HG02798 (cell line): ENCODE measurements around the gene NMNAT3.
"Not testable (repeated sequence)": the region's sequence is repeated elsewhere in the genome, so short reads cannot be mapped to it uniquely, and the experiment has no call there.

Source experiments
- ATAC-seq: cut with Tn5 transposase; IDR thresholded peaks from one replicate; pipeline ENCODE4 v1.9.1; 2021; ENCODE audit warnings: mild to moderate bottlenecking; ENCODE audit not compliant: unreplicated experiment, poor library complexity

NMNAT3 gene

DNA sequence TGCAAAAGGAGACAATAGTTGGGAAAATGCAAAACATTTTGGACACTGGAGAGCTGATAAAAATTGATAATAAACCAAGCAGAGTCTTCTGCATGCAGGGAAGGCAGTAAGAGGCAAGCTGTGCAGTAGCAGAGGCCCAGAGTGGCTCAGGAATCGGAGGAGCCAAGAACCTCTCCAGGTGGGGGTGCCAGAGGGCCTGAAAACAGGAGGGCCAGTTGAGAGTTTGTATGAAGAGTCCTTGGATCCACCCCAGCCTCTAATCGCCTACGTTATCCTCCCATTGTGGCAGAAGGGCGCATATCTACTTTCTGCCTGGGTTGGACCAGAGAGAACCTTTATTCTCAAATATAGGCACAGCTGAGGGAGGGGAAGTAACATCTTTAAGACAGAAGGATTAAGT, 89.3 kb downstream of the NMNAT3 start:
- no peak for ATAC-seq

DNA sequence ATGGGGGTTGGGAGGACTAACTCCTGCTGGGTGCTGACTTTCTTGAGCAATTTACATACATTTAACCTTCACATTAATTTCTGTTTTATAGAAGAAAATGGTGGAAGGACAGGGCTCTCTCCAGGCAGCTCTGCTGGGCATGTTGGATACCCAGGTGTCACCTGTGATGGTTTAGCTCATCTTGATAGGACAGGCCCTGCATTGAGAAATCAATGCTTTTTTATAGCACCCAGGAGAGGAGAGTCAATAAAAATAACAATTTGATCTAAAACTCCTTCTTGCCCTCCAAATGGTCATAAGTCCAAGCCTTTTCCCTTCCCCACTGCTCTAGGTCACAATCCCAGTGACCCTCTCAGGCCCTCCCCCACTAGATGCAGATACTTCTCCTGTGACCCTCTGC, 90.0 kb downstream of the NMNAT3 start:
- no peak for ATAC-seq

DNA sequence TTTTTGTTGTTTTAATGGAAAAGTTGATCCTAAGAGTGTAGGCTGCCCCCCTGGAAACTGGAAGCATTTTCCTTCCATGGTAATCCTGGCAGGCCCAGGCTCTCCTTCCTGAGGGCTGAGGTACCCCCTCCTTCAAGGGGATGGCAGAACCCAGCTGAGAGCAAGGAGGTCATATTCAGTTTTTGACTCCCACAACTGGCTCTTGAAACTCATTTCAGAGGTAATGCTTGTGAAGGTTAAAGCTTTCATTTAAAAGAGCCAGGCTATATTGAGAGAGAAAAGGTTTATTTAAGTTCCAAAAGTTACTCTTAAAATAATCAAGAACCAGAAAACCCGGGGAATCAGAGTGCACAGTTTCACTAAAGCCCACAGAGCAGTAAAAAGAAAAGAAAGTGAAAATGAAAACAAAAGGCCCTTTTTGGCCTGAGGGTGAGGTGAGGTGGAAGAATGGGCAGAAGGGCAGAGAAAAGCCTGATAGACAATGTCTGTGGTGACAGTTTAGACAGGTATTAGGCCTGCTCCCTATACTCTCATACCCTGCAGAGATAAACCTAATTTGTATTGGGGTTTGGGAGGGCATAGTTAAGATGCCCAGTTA, 91.3 kb downstream of the NMNAT3 start:
- peak; percentile 87 for ATAC-seq

DNA sequence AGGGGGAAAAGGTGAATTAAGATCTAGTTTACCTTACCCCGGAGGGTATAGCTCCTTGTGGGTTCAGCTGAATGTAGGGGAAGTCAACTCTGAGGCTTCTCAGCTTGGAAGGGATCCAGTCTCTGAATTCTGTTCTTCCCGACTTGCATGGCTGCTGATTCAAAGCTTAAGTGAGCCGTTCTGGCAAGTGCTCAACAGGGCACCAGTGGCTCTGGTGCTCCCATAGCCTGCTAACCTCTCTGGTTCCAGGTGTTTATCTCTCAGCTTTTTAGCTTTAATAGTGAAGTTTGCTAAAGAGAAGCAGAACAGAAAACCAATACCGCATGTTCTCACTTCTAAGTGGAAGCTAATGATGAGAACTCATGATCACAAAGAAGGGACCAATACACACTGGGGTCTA, 92.0 kb downstream of the NMNAT3 start:
- ATAC-seq = no peak

DNA sequence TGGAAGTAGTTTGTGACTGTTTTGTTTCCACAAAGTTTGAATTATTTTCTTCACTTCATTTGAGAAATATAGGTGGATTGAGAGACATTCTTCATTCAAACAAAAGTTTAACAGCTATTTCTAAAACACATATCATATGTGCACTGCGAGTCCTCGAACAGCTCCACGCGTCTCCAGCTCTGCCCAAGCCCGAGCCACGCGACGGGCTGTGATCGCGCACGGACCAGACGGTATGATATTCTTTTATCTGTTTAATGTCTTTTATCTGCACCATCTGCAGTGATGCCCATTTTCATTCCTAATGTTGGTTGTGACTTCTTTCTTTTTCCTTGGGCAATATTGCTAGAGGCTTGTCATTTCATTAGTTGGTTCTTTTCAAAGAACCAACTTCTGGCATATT, 94.1 kb downstream of the NMNAT3 start:
- not testable (repeated sequence) for ATAC-seq

DNA sequence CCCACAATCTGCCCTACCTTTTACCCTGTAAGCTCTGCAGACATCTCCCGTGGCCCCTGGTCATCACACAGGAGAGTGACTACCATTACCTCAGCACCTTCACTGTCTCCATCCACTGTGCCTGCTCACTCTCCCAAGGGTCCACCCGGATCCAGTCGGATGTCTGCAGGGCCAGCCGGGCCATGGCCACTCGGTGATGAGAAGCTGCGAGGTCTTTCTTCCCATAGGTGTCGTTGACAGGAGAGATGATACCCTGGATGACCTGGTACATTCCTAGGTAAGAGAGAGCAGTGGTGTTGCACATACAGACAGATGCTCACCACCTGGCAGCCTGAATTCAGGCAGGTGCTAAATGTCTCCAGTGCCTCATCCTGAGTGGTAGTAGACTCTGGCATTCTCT, 99.0 kb downstream of the NMNAT3 start:
- no peak for ATAC-seq

DNA sequence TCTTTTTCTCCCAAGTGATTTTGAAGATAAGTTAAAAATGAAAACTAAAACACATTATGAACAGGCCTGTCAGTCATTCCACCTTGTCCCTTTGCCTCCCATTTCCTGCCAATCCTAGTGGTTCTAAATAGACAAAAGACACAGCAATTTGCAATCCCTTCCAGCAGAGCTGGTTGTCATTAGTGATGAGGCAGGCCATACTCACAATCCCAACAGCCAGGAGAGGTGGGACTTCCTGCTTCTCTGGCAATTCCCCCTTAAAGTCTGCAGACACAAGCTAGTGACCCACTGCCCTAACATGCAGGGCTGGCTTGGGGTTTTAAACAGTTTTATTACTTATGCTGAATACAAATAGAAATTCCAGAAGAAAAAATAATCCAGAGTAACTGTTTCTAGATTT, 99.9 kb downstream of the NMNAT3 start:
- no peak for ATAC-seq

DNA sequence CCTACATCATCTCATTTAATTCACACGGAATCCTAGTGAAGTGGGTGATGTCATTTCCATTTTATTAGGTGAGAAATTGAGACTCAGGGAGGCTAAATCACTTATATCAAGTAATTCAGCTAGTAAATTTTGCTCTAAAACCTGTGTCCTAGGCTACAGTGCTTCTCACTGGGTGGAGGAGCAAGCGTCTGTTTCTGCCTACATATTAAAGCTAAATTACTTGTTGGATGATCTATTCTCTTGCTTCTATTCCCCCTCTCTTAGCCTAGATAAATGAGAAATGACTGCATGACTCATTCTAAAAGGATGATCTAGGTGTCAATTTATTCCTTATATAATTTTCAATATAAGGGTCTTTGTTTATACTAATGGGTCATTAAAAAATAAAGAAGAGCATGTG, 100.4 kb downstream of the NMNAT3 start:
- ATAC-seq = no peak

DNA sequence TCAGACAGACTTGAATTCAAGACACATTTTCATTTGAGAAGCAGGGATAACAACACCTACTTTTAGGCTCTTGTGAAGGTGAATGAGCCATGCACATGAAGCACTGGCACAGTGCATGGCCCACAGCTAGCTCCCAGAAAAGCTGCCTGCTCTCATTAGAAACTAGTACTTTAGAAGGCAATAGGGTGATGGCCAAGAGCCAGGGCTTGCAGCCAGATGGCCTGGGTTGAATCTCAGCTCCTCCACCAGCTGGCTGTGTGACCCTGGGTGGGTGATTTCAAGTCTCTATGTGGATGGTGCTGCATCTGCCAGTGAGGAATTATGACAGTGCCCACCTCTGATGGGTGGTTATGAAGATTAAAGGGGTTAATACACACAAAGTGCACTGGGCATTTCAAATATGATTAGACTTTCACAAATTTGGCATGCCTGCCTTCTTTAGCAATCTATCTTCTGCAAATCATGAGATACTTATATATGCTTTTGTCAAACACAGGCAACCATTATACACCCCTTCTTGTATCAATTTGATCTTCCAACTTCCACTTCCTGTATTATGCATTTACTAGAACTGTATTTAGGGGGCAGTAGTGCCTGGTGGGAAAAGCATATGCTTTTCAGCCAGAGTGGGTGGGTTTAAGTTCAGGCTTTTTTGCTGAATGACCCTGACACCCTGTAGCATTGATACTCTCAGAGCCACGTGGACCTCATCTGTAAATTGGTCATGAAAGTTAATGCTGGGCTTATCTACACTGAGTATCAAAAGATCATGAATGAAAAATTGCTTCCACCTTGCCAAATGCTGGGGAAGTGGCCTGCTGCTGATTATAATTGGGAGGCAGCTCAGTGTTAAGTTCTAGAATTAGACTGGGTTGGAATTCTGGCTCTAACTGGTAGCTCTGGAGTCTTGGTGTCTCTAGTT, 103.5 kb downstream of the NMNAT3 start:
- no peak for ATAC-seq

DNA sequence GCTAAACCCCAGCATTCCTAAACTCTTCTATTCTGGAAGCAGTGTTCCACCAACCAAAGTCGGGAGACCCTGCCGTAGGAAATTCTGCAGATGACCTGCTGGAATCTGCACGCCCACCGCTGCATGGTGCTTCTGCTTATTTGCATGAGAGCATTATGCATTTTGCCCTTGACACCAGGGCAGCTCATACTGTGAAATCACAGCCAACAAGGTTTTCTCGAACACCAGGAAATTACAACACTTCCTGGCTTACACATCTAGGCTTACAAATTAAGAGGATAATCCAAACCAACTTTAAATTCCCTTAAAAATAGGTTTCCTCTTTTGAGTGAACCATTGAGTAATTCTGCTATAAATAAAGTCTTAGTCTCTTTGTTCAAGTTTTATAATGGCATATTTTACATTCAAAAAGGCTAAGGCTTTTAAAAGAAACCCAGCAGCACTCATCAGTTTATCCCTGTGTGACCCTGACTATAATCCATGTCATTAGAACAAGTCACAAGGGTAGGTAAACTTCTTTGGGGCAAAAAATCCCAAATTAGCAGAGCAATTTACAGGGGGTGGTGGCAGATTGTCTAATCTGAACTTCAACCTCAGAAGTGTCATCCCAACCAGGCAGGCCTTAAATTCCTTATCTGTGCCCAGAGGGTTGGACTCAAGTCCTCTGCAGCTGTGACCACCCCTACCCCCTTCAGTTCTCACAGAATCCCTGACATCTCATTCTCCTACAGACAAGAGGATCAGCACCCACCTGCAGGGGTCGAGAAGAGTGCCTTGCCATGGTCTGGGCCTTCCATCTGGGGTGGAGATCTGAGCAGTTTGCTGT, 104.7 kb downstream of the NMNAT3 start:
- no peak for ATAC-seq

DNA sequence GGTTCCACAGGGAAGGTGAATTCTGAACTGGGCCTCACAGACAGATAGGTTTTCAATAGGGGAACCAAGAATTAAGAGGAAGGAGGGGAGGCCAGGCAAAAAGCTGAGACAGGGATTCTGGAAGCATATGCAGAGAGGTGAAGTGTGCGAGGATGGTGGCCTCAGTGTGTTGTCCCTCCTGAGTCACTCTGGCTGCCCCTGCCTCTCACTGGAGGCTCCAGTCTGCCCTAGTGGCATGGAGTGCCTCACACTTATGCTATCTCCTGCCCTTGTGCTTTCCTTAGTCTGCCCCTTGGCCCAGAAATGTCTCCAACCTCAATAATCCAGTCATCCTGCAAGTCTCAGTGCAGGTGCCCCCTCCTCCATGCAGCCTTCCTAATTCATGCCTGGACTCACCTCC, 106.1 kb downstream of the NMNAT3 start:
- no peak for ATAC-seq

DNA sequence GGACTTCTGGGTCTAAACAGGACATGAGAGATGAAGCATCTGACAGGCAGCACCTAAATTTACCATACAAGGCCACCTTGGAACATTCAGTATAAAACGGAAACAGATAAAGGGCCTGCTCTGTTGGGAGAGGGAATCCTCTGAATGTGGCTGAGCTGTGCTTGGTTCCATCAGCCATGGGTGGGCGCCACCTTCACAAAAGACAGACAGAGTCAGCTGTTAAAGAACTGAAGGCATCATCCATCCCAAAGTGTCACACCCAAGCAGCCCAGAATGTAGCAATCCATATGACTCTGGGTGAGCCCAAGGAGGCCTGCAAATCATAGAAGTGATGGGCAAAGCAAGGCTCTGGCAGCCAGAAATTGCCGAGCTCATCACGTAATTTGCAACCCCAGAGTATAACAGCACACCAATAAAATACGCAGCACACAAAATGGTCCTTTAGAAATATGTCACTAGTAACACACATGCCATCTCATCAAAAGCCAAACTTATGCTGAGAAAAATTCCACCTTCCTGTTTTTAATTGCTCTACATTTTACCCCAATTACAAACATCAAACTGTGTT, 113.4 kb downstream of the NMNAT3 start:
- ATAC-seq = no peak

DNA sequence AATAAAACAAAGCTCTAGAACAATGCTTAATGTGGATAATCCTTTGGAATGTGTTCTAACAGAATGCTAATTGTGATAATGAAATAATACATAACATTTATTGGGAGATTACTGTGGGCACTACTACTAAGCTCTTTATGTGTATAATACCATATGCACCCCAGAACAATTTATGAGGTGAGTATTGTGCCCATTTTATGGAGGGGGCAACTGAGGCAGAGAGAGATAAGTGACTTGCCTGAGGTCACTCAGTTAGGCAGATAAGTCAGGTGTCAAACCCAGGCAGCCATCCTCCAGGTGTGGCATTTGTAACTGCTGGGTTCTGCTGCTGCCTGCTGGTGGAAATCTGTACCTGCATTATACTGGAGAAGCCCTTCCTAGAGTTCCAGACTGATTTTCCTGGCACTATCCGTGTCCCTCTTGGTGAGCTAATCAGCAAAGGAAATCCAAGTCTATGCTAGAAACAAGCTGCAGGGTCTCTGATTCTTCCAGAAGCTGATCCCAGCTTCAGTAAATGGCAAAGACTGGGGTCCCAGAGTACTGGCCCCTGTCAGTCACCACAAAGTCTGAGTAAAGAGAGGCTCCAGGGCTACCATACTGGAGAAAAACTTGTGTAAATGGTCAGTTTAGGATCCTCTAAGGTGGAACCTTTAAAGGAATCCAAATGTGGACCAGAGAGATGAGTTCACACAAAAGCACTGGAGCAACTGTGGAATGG, 115.7 kb downstream of the NMNAT3 start:
- no peak for ATAC-seq

DNA sequence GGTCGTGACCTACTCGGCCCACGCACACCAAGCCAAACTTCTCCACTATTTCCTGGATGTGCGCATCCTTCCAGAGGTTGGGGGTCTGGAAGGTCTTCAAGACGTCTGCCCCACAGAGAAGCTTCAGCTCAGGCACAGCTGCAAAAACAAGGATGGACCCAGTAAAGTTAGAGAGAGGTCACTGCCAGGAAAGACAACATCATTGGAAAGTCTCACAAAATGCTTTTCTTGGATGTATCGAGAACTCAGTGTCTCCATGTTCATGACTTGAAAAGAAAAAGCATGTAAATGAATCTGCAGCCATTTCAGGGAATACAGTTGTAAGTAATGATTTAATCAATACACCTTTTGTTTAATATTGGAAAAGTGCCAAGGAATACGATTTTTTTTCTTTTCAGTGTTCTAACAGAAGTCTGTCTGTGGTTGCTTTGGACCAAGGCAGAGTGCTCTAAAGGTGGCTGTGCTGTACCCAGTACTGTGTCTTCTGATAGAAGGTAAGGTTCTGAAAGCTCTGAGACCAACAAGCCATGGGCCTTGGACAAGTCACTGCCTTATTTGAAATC, 116.4 kb downstream of the NMNAT3 start:
- ATAC-seq = no peak

DNA sequence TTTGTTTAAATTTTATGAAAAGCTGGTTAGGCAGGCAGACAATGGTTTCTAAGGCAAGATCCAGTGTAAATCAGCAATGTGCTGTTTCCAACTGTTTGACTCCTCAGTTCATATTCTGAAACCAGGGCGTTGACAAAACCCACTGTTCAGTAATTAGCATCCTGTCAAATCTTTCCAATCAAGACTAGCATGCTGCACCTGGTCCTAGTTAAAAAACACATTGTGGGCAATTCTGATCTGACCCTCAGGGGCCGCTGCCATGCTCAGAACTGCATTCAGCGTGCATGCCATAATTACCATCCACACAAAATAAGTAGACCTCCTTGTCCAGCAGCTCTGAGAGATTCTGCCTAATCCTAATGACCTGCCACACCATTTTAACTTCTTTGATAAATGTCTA, 117.4 kb downstream of the NMNAT3 start:
- no peak for ATAC-seq

DNA sequence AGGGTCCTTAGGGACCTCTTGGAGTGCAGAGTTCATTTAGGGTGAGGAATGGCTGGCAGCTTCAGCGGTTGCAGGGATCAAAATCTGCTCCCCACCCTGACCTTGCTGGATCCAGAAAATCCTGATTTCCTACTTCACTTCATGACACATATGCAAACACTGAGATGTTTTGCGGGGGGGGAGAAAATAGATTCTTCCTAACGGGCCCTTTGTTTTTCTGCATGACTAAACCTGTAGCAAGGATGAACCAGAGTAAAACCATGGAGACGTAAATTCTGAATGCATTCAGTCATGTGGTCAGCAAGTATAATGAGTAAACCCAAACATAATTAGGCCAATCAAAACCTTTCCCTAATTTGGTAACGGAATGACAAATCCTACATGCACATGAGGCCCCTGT, 118.2 kb downstream of the NMNAT3 start:
- no peak for ATAC-seq

DNA sequence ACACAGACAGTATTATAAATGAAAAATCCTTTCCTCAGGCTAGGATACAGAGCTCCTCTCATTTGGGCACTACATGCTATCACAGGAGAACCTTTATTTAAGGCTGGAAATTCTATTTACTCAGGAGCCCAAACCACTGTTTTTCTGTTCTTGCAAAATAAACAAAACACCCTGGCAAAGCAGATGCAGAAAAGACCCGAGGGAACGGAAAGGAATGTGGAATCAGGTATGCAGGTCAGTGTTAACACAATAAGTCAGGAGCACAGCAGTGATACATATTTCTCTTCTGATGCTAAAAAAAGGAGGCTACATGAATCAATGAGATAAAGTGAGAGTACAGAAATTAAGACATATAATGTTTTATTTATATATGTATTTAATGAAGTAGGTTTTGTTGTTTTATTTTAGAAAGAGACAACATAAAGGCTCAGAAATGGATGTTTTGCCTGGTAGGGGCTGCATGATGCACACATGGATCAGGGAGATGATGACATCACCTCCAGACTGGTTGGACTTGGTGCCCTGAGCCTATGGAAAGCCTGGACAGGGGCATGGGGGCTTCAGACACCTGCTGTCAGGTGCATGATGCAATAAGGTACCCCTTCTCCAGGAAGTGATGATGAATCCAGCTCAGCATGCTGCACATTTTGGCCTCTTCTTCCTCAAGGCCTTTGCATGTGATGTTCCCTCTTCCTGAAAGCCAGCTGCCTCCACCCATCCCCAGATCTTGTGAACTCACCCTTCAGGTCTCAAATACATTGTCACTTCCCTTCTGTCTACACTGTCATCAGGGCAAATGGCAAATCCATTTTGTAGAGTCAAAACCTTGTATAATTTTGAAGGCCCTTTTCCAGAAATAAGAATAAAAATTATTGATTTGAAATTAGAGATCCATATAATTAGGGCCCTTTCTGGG, 119.2 kb downstream of the NMNAT3 start:
- no peak for ATAC-seq

DNA sequence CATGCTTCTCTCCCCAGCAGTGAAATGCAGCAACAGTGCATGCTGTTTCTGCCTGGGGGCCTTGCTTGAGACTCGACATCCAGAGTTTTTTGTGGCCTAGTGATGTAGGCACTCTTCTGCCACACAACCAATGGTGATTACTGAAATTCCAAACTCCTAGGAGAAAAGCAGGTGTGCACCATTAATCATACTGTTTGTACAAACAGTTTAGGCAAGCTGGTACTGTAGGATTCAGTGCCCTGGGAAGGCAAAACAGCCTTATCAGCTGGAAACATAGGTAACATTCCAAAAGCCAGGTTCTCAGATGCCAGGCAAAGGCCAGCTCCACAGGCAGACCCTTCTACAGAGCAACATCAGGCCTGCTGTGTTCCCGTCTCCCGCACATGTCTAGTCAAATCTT, 120.7 kb downstream of the NMNAT3 start:
- ATAC-seq = no peak

DNA sequence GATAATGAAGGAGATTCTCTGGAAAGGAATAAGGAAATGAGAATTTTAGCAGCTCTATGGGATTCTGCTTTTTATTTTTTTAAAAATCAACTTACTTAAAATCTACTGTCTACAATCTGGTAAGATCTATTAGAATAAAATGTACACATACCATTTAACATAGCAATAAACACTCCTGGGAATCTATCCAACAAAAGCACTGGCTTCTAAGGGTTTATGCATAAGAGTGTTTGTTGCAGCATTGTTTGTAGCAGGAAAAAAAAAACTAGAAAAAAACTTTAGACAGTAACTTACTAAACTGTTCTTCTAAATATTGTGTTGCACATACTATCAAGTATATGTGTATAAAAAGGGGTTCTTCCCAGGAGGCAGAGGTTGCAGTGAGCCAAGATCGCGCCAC, 122.5 kb downstream of the NMNAT3 start:
- no peak for ATAC-seq
